SU-DHL-6 (cell line): Measurements from ENCODE around the gene GJB4.

Source experiments
- H2AFZ ChIP-seq: fragments of 200-600 bp; sonication (generic); 2 replicates; pipeline ENCODE4 v1.6.1; 2014; ENCODE audit warnings: low read depth, mild to moderate bottlenecking, moderate library complexity, mixed read lengths, antibody characterized with exemption, low read length; ENCODE audit not compliant: severe bottlenecking
- H3F3A ChIP-seq: fragments of 200-600 bp; shearing (Covaris generic); 2 replicates; pipeline ENCODE4 v1.6.0; 2016; ENCODE audit warnings: antibody characterized with exemption, mild to moderate bottlenecking; ENCODE audit not compliant: insufficient read depth
- H3K27ac ChIP-seq: fragments of 200-600 bp; sonication (generic); 2 replicates; pipeline ENCODE4 v1.5.1; 2016; ENCODE audit warnings: low read depth, mild to moderate bottlenecking, low read length, moderate library complexity, mixed read lengths
- H3K27me3 ChIP-seq: fragments of 200-600 bp; sonication (generic), shearing (Covaris generic); 2 replicates; pipeline ENCODE4 v1.6.0; 2014; ENCODE audit warnings: mild to moderate bottlenecking, low read length
- H3K36me3 ChIP-seq: fragments of 200-600 bp; sonication (generic); 2 replicates; pipeline ENCODE4 v1.6.1; 2014; ENCODE audit warnings: mild to moderate bottlenecking, low read length, mixed read lengths
- H3K4me2 ChIP-seq: fragments of 300-600, 200-600 bp; shearing (Covaris generic), sonication (generic); 2 replicates; pipeline ENCODE4 v1.6.0; 2014; ENCODE audit warnings: low read length, low read depth, mild to moderate bottlenecking; ENCODE audit not compliant: poor library complexity, severe bottlenecking
- H3K4me3 ChIP-seq: fragments of 200-600 bp; sonication (generic); 2 replicates; pipeline ENCODE4 v1.5.1; 2014; ENCODE audit warnings: antibody characterized with exemption, low read length, mild to moderate bottlenecking, mixed read lengths; ENCODE audit not compliant: insufficient read depth, poor library complexity, severe bottlenecking
- H3K79me2 ChIP-seq: fragments of 200-600 bp; sonication (generic); 2 replicates; pipeline ENCODE4 v1.6.1; 2014; ENCODE audit warnings: mild to moderate bottlenecking, low read length, moderate library complexity; ENCODE audit not compliant: insufficient read depth
- H3K9ac ChIP-seq: fragments of 200-600 bp; sonication (generic); 2 replicates; pipeline ENCODE4 v1.7.0; 2014; ENCODE audit warnings: mild to moderate bottlenecking, low read length
- H3K9me2 ChIP-seq: fragments of 200-600 bp; sonication (generic); replicated peaks from 2 replicates; pipeline ENCODE4 v1.6.1; 2014; ENCODE audit warnings: low read length; ENCODE audit not compliant: insufficient read depth
- H3K9me3 ChIP-seq: fragments of 200-600 bp; sonication (generic); 2 replicates; pipeline ENCODE4 v1.6.1; 2014; ENCODE audit warnings: low read length, mixed read lengths; ENCODE audit not compliant: insufficient read depth
- H4K20me1 ChIP-seq: fragments of 200-600 bp; sonication (generic); 2 replicates; pipeline ENCODE4 v1.6.1; 2014; ENCODE audit warnings: low read depth, mild to moderate bottlenecking, antibody characterized with exemption, low read length, moderate library complexity, mixed read lengths
- CTCF ChIP-seq: fragments of 200-600 bp; sonication (generic); IDR thresholded peaks from one replicate; pipeline ENCODE4 v1.5.1; 2017; ENCODE audit warnings: antibody characterized with exemption, mild to moderate bottlenecking, low read length, moderate library complexity; ENCODE audit not compliant: insufficient read depth, poor library complexity, severe bottlenecking
- EZH2phosphoT487 ChIP-seq: fragments of 200-600 bp; sonication (generic), shearing (Covaris generic); conservative IDR thresholded peaks from 2 replicates; pipeline ENCODE4 v1.6.1; 2018; ENCODE audit warnings: mild to moderate bottlenecking, antibody characterized with exemption, low read length, moderate library complexity, mixed read lengths

GJB4 gene

DNA sequence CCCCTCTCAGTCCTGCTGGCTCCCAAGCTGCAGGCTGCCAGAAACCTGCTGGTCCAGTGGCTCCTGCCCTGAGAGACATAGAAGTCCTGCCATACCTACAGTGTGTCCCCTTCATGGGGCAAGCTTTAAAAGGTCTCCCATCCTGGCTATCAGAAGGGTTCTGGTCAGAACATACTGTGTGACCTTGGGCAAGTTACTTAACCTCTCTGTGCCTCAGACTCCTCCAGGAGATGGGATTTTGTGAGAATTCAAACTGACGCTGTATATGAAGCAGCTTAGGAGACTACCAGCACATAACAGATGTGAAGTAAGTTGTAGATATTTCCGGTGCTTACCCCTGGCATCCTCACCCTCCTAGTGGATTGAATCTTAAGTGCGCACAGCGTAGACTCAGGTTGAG lies 13.4 kb upstream of the GJB4 start:
- H3K9ac ChIP-seq: no peak overlapping the region
- H3K79me2 ChIP-seq: no peaks in the 10 kb centered on the region

GRCh38 chr1:34746785-34747637 lies 12.5 kb upstream of the GJB4 start:
- H4K20me1 ChIP-seq: no peaks in the 10 kb centered on the region
- no peak overlapping the region for H3K4me3 ChIP-seq
- H3F3A ChIP-seq: no peaks in the 10 kb centered on the region
- no peak overlapping the region for H3K9ac ChIP-seq
- H3K36me3 ChIP-seq: no peaks in the 10 kb centered on the region
- no peak overlapping the region for H3K4me2 ChIP-seq
- H3K9me2 ChIP-seq: no peaks in the 10 kb centered on the region
- TF ChIP-seq CTCF: no peak
- no peak for TF ChIP-seq EZH2phosphoT487
- H2AFZ ChIP-seq: no peak overlapping the region
- no peaks in the 10 kb centered on the region for H3K9me3 ChIP-seq
- no peaks in the 10 kb centered on the region for H3K27me3 ChIP-seq
- H3K79me2 ChIP-seq: no peaks in the 10 kb centered on the region
- H3K27ac ChIP-seq: no peak overlapping the region

More for the DNA sequence above, 13.4 kb upstream of the GJB4 start:
- Histone ChIP-seq H3K27ac (no peak overlapping the region), H3F3A (no peaks in the 10 kb centered on the region), H3K27me3 (no peaks in the 10 kb centered on the region), H3K9me3 (no peaks in the 10 kb centered on the region), H4K20me1 (no peaks in the 10 kb centered on the region), H2AFZ (no peak overlapping the region), H3K4me3 (no peak overlapping the region), H3K36me3 (no peaks in the 10 kb centered on the region), H3K4me2 (no peak overlapping the region), H3K9me2 (no peaks in the 10 kb centered on the region)
- TF ChIP-seq CTCF: no peak
- no peak for TF ChIP-seq EZH2phosphoT487

DNA sequence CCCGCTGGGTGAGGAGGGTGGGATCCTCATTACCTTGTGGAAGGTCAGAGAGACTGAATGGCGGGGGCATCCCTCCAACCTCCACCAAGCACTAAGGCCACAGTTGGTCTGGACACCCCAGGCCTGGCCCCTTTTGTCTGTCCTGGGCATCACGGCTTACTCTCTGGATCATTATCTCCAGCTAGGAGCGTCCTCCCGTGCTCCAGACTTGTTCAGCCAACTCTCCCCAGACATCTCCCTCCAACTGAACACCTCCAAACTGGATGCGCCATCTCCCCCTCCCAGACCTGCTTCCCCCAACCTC lies 11.9 kb upstream of the GJB4 start:
- Histone ChIP-seq H3K27me3 (no peaks in the 10 kb centered on the region), H3K27ac (no peak overlapping the region), H3K79me2 (no peaks in the 10 kb centered on the region), H3K9me2 (no peaks in the 10 kb centered on the region), H3K36me3 (no peaks in the 10 kb centered on the region), H3K4me3 (no peak overlapping the region), H3K4me2 (no peak overlapping the region), H3K9me3 (no peaks in the 10 kb centered on the region), H3F3A (no peaks in the 10 kb centered on the region), H4K20me1 (no peaks in the 10 kb centered on the region), H2AFZ (no peak overlapping the region), H3K9ac (no peak overlapping the region)
- TF ChIP-seq EZH2phosphoT487 (no peak), CTCF (no peak)
